ENCODE results near the gene GRID2. TPM values are rescaled to one million over a fixed set of nuclear protein-coding genes. Genes with fewer than 3 reads are reported as not detected.
A peak's percentile ranks its signal among the peaks of the same experiment; 100 is the strongest.
"Not testable (repeated sequence)": the region's sequence is repeated elsewhere in the genome, so short reads cannot be mapped to it uniquely, and the experiment has no call there.

The GRID2 gene
- polyA plus RNA-seq, 1 donor from 2014 or later, result not detected

DNA sequence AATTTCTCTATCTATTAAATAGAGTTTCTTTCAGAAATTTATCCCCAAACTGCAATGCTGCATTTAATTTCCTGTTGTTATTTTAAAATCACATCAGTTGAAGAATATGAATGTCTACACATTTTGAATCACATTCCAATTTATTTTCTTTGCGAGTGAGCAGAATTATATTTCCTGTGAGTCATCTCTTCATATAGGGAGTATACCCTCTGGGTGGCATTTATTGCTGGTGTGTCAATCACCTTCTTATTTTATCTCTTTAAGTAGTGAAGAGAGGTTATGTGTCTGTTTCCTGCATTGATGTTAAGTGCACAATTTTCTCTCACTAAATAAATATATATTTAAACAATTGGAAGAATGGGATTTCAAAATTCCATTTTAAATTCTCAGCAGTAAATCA lies 1013.8 kb downstream of the GRID2 start:
- Mint-ChIP-seq H3K4me1 (no peaks in the 10 kb centered on the region), H3K27me3 (no peaks in the 10 kb centered on the region), H3K9me3 (peaks cover 0 to 4% (median 2%) of the 10 kb centered on the region in 3 donors), H3K36me3 (no peaks in the 10 kb centered on the region), H3K27ac (no peak overlapping the region), H3K4me3 (no peak overlapping the region)

GRCh38 chr4:93319041-93319440 lies 1015.3 kb downstream of the GRID2 start:
- Mint-ChIP-seq H3K27ac (no peak overlapping the region), H3K36me3 (no peaks in the 10 kb centered on the region), H3K27me3 (no peaks in the 10 kb centered on the region)

DNA sequence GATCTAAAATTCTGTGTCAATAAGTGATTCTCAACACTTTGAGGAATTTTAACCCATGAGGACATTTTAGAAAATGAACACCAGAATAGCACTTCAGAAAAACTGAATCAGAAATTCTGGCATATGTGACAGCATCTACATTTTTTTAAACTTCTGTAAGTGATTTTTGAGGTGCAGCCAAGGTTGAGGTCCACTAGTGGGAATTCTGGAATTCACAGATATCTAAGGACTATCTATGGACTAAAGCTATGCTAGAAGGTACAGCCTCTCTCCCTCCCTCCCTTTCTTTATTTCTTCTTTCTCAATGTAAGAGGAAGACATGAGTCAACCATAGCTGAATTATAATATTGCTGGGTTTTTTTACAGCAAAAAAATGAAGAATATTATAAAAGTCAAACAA lies 1016.6 kb downstream of the GRID2 start:
- Mint-ChIP-seq H3K4me1 (no peaks in the 10 kb centered on the region), H3K27ac (no peak overlapping the region), H3K4me3 (no peak overlapping the region), H3K27me3 (no peaks in the 10 kb centered on the region), H3K9me3 (peaks cover 0 to 4% (median 4%) of the 10 kb centered on the region in 3 donors), H3K36me3 (no peaks in the 10 kb centered on the region)

More at GRCh38 chr4:93319041-93319440, 1015.3 kb downstream of the GRID2 start:
- H3K4me3 Mint-ChIP-seq, result no peak overlapping the region
- H3K9me3 Mint-ChIP-seq, result peaks cover 0 to 4% (median 4%) of the 10 kb centered on the region in 3 donors
- H3K4me1 Mint-ChIP-seq, result no peaks in the 10 kb centered on the region

DNA sequence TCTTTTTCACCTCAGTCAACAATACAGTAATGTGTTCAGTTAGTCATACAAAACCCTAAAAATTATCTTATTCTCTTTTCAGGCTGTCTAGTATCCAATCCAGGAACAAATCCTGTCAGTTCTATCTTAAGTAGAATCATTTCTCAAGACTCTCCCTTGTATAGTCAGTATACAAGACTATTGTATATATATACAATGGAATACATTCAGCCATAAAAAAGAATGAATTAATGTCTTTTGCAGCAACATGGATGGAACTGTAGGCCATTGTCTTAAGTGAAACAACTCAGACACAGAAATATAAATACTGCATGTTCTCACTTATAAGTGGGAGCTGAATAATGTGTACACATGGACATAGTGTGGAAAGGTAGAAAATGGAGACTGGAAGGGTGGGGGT lies 1023.6 kb downstream of the GRID2 start:
- Mint-ChIP-seq H3K4me3 (no peak overlapping the region), H3K27ac (no peak overlapping the region), H3K36me3 (no peaks in the 10 kb centered on the region), H3K27me3 (no peaks in the 10 kb centered on the region), H3K9me3 (peaks cover 0 to 4% (median 4%) of the 10 kb centered on the region in 3 donors), H3K4me1 (no peaks in the 10 kb centered on the region)

GRCh38 chr4:93334003-93334402 lies 1030.2 kb downstream of the GRID2 start:
- no peaks in the 10 kb centered on the region for H3K27me3 Mint-ChIP-seq
- no peaks in the 10 kb centered on the region for H3K36me3 Mint-ChIP-seq
- peaks cover 0 to 4% (median 0%) of the 10 kb centered on the region in 3 donors for H3K9me3 Mint-ChIP-seq
- no peak overlapping the region for H3K27ac Mint-ChIP-seq
- no peak overlapping the region for H3K4me3 Mint-ChIP-seq
- H3K4me1 Mint-ChIP-seq, result no peaks in the 10 kb centered on the region

- H3K9me3 Mint-ChIP-seq, result no peaks in the 10 kb centered on the region
- no peaks in the 10 kb centered on the region for H3K27me3 Mint-ChIP-seq
- no peaks in the 10 kb centered on the region for H3K36me3 Mint-ChIP-seq
- H3K4me1 Mint-ChIP-seq, result no peaks in the 10 kb centered on the region
- no peak overlapping the region for H3K4me3 Mint-ChIP-seq
- no peak overlapping the region for H3K27ac Mint-ChIP-seq
Observed at GRCh38 chr4:93337196-93337595, 1033.4 kb downstream of the GRID2 start.

- Mint-ChIP-seq H3K4me3 (no peak overlapping the region), H3K27me3 (no peaks in the 10 kb centered on the region)
Observed at GRCh38 chr4:93342738-93343137, 1039.0 kb downstream of the GRID2 start.

GRCh38 chr4:93346840-93347239 lies 1043.1 kb downstream of the GRID2 start:
- Mint-ChIP-seq H3K4me1 (no peaks in the 10 kb centered on the region), H3K9me3 (peaks cover 0 to 5% (median 0%) of the 10 kb centered on the region in 3 donors), H3K27ac (no peak overlapping the region), H3K36me3 (no peaks in the 10 kb centered on the region), H3K27me3 (no peaks in the 10 kb centered on the region), H3K4me3 (no peak overlapping the region)

More at GRCh38 chr4:93342738-93343137, 1039.0 kb downstream of the GRID2 start:
- H3K27ac Mint-ChIP-seq, result no peak overlapping the region
- no peaks in the 10 kb centered on the region for H3K36me3 Mint-ChIP-seq
- no peaks in the 10 kb centered on the region for H3K9me3 Mint-ChIP-seq
- no peaks in the 10 kb centered on the region for H3K4me1 Mint-ChIP-seq

DNA sequence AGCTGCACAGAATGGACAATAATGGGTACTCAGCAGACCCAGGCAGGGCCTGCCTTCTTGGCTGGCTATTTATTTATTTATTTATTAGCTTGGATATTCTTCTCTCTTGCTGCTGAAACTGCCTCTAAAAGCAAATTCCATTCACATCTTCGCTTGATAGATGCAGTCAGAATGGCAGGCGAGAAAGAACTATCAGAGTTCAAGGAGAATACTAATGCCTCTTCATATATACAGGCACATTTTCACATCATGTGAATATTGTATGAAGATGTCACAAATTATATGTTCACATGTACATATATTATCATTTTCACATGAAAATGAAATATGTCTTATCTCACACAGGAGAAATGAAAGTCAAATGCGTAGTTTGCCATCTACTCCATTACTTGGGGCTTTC lies 1045.1 kb downstream of the GRID2 start:
- no peak overlapping the region for H3K27ac Mint-ChIP-seq
- H3K36me3 Mint-ChIP-seq, result no peaks in the 10 kb centered on the region
- peaks cover 0 to 8% (median 3%) of the 10 kb centered on the region in 3 donors for H3K9me3 Mint-ChIP-seq
- no peak overlapping the region for H3K4me3 Mint-ChIP-seq
- H3K27me3 Mint-ChIP-seq, result no peaks in the 10 kb centered on the region
- H3K4me1 Mint-ChIP-seq, result no peaks in the 10 kb centered on the region

DNA sequence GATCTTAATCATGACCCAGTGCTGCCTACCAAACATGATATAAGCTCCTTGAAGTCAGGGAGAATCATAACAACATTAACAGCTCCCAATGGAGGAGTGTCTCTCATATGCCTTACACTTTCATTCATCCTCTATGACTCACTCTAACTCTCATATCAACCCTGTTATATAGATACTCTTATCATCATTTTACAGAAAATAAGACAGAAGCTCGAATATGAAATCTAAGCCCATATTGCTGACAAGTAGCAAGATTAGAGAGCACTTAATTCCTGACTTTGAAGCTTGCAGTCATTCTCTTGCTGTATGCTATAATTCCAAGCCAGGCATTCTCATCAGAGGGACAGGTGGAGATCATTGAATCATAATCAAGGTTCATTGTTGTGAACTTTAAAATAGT lies 1048.1 kb downstream of the GRID2 start:
- no peak overlapping the region for H3K27ac Mint-ChIP-seq
- no peaks in the 10 kb centered on the region for H3K4me1 Mint-ChIP-seq
- no peaks in the 10 kb centered on the region for H3K36me3 Mint-ChIP-seq
- H3K27me3 Mint-ChIP-seq, result no peaks in the 10 kb centered on the region
- no peak overlapping the region for H3K4me3 Mint-ChIP-seq
- H3K9me3 Mint-ChIP-seq, result peaks cover 0 to 8% (median 3%) of the 10 kb centered on the region in 3 donors

GRCh38 chr4:93355411-93355810 lies 1051.6 kb downstream of the GRID2 start:
- Mint-ChIP-seq H3K27ac (no peak overlapping the region), H3K36me3 (no peaks in the 10 kb centered on the region), H3K4me3 (no peak overlapping the region), H3K4me1 (no peaks in the 10 kb centered on the region), H3K27me3 (no peaks in the 10 kb centered on the region), H3K9me3 (peaks cover 2 to 8% (median 5%) of the 10 kb centered on the region in 3 donors)

GRCh38 chr4:93359586-93359985 lies 1055.8 kb downstream of the GRID2 start:
- no peak overlapping the region for H3K27ac Mint-ChIP-seq
- H3K4me3 Mint-ChIP-seq, result no peak overlapping the region
- no peaks in the 10 kb centered on the region for H3K4me1 Mint-ChIP-seq
- H3K27me3 Mint-ChIP-seq, result no peaks in the 10 kb centered on the region
- H3K36me3 Mint-ChIP-seq, result no peaks in the 10 kb centered on the region
- peaks cover 0 to 2% (median 2%) of the 10 kb centered on the region in 3 donors for H3K9me3 Mint-ChIP-seq

GRCh38 chr4:93366169-93366755 lies 1062.5 kb downstream of the GRID2 start:
- H3K9me3 Mint-ChIP-seq, H3K27ac Mint-ChIP-seq, H3K4me3 Mint-ChIP-seq, H3K36me3 Mint-ChIP-seq, H3K4me1 Mint-ChIP-seq, H3K27me3 Mint-ChIP-seq: not testable (repeated sequence)

GRCh38 chr4:93368968-93369367 lies 1065.2 kb downstream of the GRID2 start:
- Mint-ChIP-seq H3K27me3 (no peaks in the 10 kb centered on the region), H3K4me3 (no peak overlapping the region), H3K9me3 (peaks cover 0 to 5% (median 0%) of the 10 kb centered on the region in 3 donors), H3K4me1 (no peaks in the 10 kb centered on the region), H3K27ac (no peak overlapping the region), H3K36me3 (no peaks in the 10 kb centered on the region)

- peaks cover 0 to 5% (median 0%) of the 10 kb centered on the region in 3 donors for H3K9me3 Mint-ChIP-seq
- peak overlapping the region in 1 of 4 donors; percentile 52 for H3K4me3 Mint-ChIP-seq
- no peaks in the 10 kb centered on the region for H3K36me3 Mint-ChIP-seq
- H3K27ac Mint-ChIP-seq, result no peak overlapping the region
- no peaks in the 10 kb centered on the region for H3K4me1 Mint-ChIP-seq
- H3K27me3 Mint-ChIP-seq, result no peaks in the 10 kb centered on the region
Observed at GRCh38 chr4:93370256-93370655, 1066.5 kb downstream of the GRID2 start.
